NB4 (cell line): ENCODE data around the gene HOMEZ.

Experiments
- DNase-seq: peaks from one replicate; pipeline ENCODE4 v3.0.0; 2010; ENCODE audit warnings: low read depth
- H3K4me3 ChIP-seq: one replicate; pipeline ENCODE4 v1.5.1; 2011; ENCODE audit warnings: mild to moderate bottlenecking, low read depth, low read length, moderate library complexity
- MYC ChIP-seq: IDR thresholded peaks from 2 replicates; pipeline ENCODE4 v1.6.1; 2011; ENCODE audit warnings: low read depth, low read length
- POLR2A ChIP-seq: IDR thresholded peaks from 2 replicates; pipeline ENCODE4 v1.6.1; 2011; ENCODE audit warnings: mild to moderate bottlenecking; ENCODE audit not compliant: insufficient read length; ENCODE audit errors: extremely low read depth
- TF ChIP-seq, protein P1 (sequence below): IDR thresholded peaks from 2 replicates; pipeline ENCODE4 v1.6.1; 2011; ENCODE audit warnings: low read depth, low read length
- TF ChIP-seq, protein P2 (sequence below): IDR thresholded peaks from one replicate; pipeline ENCODE4 v1.5.1; 2012; ENCODE audit warnings: low read depth, low read length

Gene HOMEZ

DNA sequence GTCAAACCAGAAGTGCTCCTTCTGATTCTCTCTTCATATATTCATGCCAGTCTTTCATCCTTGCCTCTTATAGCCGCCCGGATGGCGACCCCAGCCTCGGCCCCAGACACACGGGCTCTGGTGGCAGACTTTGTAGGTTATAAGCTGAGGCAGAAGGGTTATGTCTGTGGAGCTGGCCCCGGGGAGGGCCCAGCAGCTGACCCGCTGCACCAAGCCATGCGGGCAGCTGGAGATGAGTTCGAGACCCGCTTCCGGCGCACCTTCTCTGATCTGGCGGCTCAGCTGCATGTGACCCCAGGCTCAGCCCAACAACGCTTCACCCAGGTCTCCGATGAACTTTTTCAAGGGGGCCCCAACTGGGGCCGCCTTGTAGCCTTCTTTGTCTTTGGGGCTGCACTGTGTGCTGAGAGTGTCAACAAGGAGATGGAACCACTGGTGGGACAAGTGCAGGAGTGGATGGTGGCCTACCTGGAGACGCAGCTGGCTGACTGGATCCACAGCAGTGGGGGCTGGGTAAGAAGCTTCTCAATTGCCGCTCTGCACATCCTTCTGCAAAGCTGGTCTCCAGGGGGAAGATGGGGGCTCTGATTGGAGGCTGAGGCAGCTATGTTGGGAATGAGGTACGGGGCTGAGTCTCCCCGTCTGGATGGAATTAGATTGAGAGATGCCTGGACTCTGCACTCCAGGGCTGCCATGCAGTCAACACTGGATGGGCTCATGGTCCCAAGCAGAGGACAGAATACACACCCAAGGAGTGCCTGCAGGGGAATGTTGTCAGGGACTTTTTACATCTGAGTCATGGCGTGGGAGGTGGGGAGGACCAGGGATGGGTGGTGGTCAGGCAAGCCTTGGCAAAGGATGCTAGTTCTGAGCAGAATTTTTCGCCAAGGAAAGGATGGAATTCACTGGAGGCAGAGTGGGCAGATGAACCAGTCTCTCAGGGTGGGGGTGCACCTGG lies 22.0 kb upstream of the HOMEZ start:
- no peak for DNase-seq
- TF ChIP-seq, protein P1, sequence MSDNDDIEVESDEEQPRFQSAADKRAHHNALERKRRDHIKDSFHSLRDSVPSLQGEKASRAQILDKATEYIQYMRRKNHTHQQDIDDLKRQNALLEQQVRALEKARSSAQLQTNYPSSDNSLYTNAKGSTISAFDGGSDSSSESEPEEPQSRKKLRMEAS: no peak
- H3K4me3 ChIP-seq: peak overlapping the region; percentile 92

DNA sequence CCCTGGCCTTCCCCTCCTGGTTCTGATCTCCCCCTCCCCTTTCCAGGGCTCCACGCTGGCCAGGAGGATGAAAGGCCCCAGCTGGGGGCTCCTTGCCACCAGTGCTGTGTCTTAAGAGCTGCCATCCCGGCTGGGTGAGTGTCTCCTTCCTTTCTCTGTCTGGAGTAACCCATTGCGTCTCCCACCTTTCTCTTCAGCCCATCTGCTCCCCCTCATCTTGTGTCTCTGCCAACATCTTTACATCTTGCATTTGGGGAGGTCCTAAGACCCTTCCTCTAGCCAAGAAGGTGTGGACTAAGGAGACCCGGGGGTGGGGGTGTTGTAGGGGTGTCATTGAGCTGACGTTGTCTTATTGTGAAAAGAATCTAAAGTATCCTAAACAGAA lies 21.2 kb upstream of the HOMEZ start:
- TF ChIP-seq, protein P2, sequence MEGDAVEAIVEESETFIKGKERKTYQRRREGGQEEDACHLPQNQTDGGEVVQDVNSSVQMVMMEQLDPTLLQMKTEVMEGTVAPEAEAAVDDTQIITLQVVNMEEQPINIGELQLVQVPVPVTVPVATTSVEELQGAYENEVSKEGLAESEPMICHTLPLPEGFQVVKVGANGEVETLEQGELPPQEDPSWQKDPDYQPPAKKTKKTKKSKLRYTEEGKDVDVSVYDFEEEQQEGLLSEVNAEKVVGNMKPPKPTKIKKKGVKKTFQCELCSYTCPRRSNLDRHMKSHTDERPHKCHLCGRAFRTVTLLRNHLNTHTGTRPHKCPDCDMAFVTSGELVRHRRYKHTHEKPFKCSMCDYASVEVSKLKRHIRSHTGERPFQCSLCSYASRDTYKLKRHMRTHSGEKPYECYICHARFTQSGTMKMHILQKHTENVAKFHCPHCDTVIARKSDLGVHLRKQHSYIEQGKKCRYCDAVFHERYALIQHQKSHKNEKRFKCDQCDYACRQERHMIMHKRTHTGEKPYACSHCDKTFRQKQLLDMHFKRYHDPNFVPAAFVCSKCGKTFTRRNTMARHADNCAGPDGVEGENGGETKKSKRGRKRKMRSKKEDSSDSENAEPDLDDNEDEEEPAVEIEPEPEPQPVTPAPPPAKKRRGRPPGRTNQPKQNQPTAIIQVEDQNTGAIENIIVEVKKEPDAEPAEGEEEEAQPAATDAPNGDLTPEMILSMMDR: no peak
- TF ChIP-seq, protein P1: no peak
- no peak for TF ChIP-seq POLR2A
- H3K4me3 ChIP-seq: peak overlapping the region; percentile 92
- DNase-seq: peak; percentile 16

- H3K4me3 ChIP-seq: peak within 1 kb of the TSS; percentile 92
- TF ChIP-seq, protein P1: no peak; the same call in 1 of the 2 replicates
- TF ChIP-seq MYC: 0 out of 2 replicates have a peak, but pooled peaks have one; percentile 33
- TF ChIP-seq, protein P2: no peak
- TF ChIP-seq POLR2A: peak; percentile 76
- peak; percentile 89 for DNase-seq
Measured at GRCh38 chr14:23306412-23307145, 20.6 kb upstream of the HOMEZ start, which contains the start of gene BCL2L2. BCL2L2 (plus strand) TSS chr14:23306833; CDS start chr14:23307768, 935 bp downstream.

DNA sequence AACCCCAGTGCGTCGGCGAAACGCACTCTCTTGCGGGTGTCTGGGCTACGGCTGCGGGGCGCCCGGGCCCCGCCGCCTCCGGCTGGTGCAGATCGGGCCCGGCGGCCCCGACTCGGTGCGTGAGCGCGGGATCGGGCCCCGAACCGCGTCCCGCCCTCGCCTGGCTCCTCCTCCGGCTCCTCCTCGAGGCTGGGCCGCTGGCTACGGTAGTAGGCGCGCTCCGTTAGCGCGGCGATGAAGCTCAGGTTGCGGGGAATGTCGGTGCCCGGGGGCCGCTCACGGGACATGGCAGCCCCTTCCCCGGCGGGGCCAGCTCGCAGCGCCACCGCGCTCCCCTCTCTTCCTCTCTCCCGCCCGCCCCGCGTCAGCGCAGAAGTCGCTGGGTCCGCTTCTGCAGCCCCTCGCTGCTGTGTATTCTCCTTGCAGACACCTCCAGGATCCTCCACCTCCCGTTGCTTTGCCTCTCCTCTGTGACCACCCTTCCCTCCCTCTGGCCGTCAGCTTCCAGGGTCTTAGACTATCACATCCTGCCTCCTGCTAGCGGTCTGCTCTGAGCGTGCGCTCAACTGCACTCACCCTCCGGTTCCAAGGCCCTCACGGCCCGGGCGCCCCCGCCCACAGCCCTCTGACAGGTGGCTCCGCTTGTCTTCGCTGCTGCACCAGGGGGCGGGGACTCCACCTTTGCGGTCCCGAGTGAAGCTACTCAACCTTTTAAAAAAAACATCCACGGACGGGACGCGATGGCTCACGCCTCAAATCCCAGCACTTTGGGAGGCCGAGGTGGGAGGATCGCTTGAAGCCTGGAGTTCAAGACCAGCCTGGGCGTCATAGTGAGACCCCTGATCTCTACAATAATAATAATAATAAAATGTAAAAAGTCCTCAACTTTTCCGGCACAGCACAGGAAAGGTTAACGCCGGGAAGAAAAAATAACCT lies 16.6 kb upstream of the HOMEZ start, which contains the start of gene PPP1R3E:
TSS of gene PPP1R3E (minus strand) at position 570 of the 936 bp plus-strand sequence. CDS start at position 287, 283 bp downstream.
- peak within 1 kb of the TSS; percentile 77 for H3K4me3 ChIP-seq
- TF ChIP-seq, protein P2: no peak
- TF ChIP-seq, protein P1: peak; percentile 49
- TF ChIP-seq POLR2A: peak; percentile 78
- peak; percentile 80 for DNase-seq

DNA sequence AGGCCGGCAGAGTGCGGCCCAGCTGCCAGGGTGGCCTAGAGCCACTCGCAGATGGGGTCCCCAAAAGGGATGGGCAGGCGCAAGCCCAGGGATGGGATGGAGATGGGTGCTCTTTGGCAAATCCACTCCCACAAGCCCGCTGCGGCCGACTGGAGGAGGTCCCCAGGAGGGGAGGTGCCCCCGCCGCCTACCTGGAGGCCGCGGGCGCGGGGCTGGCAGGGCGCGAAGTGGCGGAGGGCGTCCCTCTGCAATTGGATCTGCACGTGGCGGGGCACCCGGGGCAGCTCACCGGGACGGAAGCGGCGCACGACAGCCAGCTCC lies 16.0 kb upstream of the HOMEZ start:
- H3K4me3 ChIP-seq: peak overlapping the region; percentile 77
- TF ChIP-seq POLR2A (peak; percentile 89), MYC (peak; percentile 73)
- TF ChIP-seq, protein P2: no peak
- TF ChIP-seq, protein P1: peak; percentile 56; the same call in 1 of the 2 replicates
- no peak for DNase-seq
